Neuron (in vitro differentiated cells): ENCODE results near the gene CPNE6.
A peak's percentile ranks its signal among the peaks of the same experiment; 100 is the strongest.

Experiments
- H2AFZ ChIP-seq: one replicate; pipeline ENCODE4 v1.6.1; 2013; ENCODE audit warnings: low read depth, mild to moderate bottlenecking, inconsistent platforms, low read length, moderate library complexity
- H3K27me3 ChIP-seq: one replicate; pipeline ENCODE4 v1.6.1; 2013; ENCODE audit warnings: low read length; ENCODE audit not compliant: insufficient read depth
- H3K36me3 ChIP-seq: one replicate; pipeline ENCODE4 v1.6.1; 2013; ENCODE audit warnings: low read length; ENCODE audit not compliant: insufficient read depth
- H3K4me1 ChIP-seq: one replicate; pipeline ENCODE4 v1.6.1; 2013; ENCODE audit warnings: low read length; ENCODE audit not compliant: insufficient read depth
- H3K4me3 ChIP-seq: 2 replicates; pipeline ENCODE4 v1.5.1; 2013; ENCODE audit warnings: mild to moderate bottlenecking, low read length, moderate library complexity
- H3K9me3 ChIP-seq: one replicate; pipeline ENCODE4 v1.6.1; 2013; ENCODE audit warnings: low read length

Gene CPNE6

DNA sequence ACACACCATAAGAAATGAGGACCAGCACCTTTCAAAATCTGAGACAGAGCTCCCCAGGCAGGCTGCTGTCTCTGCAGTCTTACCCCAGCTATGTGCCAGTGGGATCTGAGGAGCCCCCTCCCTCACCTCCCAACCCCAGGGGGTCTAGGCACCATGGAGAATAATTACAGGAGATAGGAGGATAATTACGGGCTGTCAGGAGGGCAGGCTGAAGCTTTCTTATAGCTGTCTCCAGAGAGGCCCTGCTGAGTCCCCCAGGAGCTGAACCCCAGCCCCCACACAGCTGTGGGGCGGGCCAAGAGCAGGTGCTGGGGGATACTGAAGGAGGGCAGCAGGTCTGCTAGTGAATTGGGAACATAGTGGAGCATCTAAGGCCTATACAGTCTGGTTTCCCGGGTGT is 6.8 kb downstream of the CPNE6 start:
- peaks cover 33% of the 10 kb centered on the region for H3K4me1 ChIP-seq
- H3K27me3 ChIP-seq = peaks cover 35% of the 10 kb centered on the region
- peaks cover 2% of the 10 kb centered on the region for H3K9me3 ChIP-seq
- H3K4me3 ChIP-seq = no peak overlapping the region
- H3K36me3 ChIP-seq = no peaks in the 10 kb centered on the region
- no peak overlapping the region for H2AFZ ChIP-seq

DNA sequence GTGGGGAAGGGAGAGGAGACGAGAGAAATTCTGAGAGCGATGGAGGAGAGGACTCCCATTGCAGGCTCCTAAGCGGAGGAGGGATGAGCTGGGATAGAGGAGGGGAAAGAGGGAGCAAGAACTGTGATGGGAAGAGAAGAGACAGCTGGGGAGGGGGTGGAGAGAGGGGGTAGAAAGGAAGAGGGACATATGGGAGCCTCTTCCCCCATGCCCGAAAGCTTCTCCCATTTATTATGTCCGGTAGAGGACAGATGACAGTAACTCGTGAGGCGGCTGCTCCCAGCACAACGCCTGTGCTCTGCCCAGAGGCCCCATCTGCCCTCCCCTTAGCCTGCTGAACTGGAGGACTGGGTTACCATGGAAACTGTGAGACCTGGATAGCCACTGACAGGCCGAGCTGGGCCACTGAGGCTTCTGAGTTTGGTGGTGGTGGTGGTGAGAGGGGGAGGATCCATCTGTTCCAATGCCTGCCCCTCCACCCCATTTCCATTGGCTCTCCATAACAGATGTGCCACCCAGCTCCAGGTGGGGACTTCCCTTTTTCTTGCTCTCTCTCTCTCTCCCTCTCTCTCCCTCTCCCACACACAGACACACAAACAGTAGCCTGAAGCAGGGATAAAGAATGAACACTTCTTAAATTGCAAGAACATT is 8.3 kb downstream of the CPNE6 start:
- Histone ChIP-seq H3K36me3 (no peaks in the 10 kb centered on the region), H2AFZ (no peak overlapping the region), H3K9me3 (peaks cover 2% of the 10 kb centered on the region), H3K27me3 (peaks cover 49% of the 10 kb centered on the region), H3K4me3 (no peak overlapping the region), H3K4me1 (peaks cover 33% of the 10 kb centered on the region)

DNA sequence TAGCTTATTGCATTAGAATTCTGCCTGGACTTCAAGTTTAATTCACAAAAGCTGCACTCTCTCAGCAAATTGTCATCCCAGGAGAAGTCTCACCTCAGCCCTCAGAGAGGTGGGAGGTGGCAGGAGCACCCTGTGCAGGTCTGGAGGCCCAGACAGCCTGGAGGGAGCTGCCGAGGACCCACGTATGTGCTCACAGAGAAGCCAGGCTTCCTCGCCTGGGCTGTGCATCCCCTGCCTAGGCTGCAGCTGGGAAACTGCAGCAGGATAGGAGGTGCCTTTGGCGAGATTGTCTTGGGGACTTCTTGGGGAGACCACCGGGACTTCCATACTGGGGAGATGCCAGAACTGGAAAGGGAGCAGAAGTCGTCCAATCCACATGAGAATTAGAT is 8.8 kb downstream of the CPNE6 start:
- Histone ChIP-seq H3K9me3 (peaks cover 2% of the 10 kb centered on the region), H3K36me3 (no peaks in the 10 kb centered on the region), H2AFZ (no peak overlapping the region), H3K4me3 (no peak overlapping the region), H3K4me1 (peaks cover 33% of the 10 kb centered on the region), H3K27me3 (peaks cover 53% of the 10 kb centered on the region)

DNA sequence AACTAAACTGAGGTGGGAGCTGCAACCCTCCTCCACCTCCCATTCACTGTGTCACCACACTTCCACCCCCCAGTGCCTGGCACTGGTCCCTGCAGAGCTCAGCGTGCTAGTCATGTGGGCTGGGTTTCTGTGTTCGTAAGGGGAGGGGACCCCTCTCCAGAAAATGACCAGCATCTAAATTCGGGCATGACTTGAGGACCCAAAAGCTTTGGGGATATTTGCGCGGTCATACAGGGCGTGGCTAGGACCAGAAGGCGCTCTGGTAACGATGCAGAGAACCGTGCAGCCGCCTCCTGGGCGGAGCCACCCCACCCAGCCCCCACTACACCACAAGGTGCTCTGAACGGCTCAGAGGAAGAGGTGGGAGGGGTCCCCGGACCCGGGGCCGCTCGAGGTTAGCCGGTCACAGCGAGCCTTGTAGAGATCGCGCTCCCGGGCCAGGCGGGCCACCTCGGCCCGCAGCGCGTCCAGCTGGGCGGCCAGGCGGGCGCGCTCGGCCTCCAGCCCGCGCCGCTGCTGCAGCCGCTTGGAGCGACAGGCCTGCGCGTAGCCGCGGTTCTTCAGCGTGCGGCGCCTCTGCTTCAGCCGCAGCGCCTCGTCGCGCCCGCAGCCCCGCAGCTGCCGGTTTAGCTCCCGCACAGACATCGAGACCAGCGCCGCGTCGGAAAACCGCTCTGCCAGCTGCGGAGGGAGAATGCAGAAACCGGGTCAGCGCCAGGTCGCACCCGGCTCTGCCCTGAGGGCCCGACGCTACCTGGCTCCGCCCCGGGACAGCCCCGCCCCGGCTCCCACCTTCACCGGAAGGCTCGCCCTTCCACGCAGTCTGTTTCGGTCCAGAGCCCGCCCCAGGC is 9.8 kb downstream of the CPNE6 start:
- peaks cover 57% of the 10 kb centered on the region for H3K27me3 ChIP-seq
- H2AFZ ChIP-seq = peak overlapping the region; percentile 11

DNA sequence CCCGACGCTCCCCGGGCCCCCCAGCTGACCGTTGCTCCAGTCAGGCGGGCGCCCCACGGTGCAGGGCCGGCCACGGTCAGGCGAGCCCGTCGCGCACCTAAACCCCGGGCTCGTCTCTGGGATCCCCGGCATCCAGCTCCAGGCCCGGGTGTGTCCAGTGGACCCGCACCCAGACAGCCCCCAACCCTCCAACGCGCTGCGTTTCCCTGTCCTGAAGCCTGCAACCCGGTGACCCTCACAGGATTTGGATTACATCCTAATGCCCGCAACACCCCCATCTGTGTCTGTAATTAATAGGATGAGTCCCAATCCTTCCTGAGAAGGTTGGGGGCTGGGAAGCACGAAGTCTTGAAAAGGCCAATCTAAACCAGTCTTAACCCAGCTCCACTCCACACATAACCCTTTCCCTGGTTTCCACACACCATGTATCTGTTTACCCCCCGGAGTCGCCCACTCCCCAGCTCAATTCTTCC is 10.4 kb downstream of the CPNE6 start:
- Histone ChIP-seq H3K36me3 (no peaks in the 10 kb centered on the region), H3K27me3 (peaks cover 57% of the 10 kb centered on the region), H2AFZ (peak overlapping the region; percentile 11), H3K9me3 (peaks cover 2% of the 10 kb centered on the region), H3K4me1 (peaks cover 33% of the 10 kb centered on the region), H3K4me3 (peak overlapping the region; percentile 47)

More for the DNA sequence above, 9.8 kb downstream of the CPNE6 start:
- Histone ChIP-seq H3K4me3 (peak overlapping the region; percentile 47), H3K9me3 (peaks cover 2% of the 10 kb centered on the region), H3K36me3 (no peaks in the 10 kb centered on the region), H3K4me1 (peaks cover 33% of the 10 kb centered on the region)

DNA sequence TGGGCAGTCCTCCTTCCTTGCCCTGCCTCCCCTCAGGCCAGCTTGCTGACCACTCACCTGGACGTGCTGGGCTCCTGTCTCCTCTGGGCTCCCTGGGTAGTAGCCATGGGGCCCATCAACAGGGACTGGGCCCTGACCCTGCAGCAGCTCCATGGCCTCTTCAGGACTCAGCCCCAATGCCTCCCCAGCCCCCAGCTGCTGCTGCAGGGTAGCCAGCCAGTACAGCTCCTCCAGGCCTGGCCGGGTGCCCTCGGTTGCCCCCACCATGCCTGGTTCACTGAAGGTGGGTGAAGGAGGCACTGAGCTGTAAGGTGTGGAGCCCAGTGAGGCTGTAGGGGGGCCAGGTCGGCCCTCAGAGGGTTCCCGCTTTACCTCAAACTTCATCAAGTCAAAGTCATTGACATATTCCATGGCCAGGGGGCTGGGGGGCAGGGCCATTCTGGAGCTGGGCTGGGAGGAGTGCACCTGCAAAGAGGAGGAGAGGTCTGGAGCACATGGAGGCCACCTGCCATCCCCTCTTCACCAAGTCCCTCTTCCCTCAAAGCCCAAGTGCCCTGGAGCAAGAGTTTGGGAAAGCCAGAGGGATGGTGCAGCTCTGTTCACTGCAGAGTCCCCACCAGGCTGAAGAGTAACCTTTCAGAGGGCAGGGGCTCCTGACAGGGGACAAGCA is 11.2 kb downstream of the CPNE6 start:
- Histone ChIP-seq H2AFZ (no peak overlapping the region), H3K9me3 (no peaks in the 10 kb centered on the region), H3K36me3 (no peaks in the 10 kb centered on the region), H3K27me3 (peaks cover 64% of the 10 kb centered on the region), H3K4me3 (no peak overlapping the region), H3K4me1 (peaks cover 33% of the 10 kb centered on the region)

DNA sequence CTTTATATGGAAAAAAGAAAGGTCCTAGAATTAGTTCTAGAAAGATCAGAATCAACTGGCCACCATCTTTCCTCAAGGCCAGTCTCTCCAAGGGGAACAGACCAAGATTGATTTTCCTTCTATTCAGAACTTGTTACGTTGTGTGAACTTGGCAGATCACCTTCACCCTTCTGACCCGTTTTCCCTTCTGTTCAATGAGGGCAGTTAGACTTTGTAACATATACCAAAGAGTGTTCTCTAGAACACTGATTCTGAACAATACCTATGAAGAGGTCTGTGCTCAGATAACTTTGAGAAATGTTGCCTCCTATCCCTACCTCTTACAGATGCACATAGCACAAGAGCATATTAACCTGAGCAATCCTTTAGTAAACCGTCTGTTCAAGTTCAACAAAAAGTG is 12.1 kb downstream of the CPNE6 start:
- H2AFZ ChIP-seq = no peak overlapping the region
- no peaks in the 10 kb centered on the region for H3K9me3 ChIP-seq
- no peaks in the 10 kb centered on the region for H3K36me3 ChIP-seq
- H3K4me3 ChIP-seq = no peak overlapping the region
- peaks cover 63% of the 10 kb centered on the region for H3K27me3 ChIP-seq
- H3K4me1 ChIP-seq = peaks cover 30% of the 10 kb centered on the region

DNA sequence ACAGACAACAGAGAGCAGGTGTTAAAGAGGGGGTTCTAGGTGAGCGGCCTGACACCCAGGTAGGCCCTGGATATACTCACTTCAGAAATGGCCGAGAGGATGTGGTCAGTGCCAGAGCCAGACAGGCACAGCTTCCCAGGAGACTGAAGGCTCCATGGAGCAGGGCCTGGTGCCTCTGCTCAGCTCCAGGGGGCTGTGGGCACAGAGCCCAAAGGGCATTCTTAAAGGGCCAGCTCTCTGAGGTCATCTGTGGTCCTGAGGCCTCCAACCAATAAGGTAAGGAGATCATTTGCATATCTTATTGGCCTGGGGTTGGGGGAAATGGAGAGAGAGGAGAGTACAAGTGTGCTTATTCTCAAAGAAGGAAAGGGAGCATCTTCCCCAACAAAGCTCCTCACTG is 13.1 kb downstream of the CPNE6 start:
- Histone ChIP-seq H3K36me3 (no peaks in the 10 kb centered on the region), H2AFZ (no peak overlapping the region), H3K27me3 (peaks cover 63% of the 10 kb centered on the region), H3K4me1 (peaks cover 20% of the 10 kb centered on the region), H3K4me3 (no peak overlapping the region), H3K9me3 (no peaks in the 10 kb centered on the region)

DNA sequence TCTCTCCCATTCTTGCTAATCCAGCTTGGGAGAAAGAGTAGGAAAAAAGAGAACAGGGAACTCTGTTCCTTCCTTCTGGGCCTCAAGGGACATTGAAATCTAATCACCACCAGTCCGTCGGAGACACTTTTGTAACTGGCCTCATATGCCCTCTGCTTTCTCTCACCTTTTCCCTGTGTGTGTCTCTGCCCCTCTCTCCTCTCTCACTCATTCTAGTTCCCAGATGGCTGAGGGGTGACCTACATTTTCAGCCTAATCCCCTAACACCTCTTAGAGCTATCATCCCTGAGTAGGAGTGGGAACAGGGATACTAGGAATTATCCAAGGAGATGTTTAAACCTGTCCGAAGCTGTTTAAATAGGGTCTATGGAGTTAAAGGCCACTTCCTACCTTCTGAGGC is 13.9 kb downstream of the CPNE6 start:
- H3K9me3 ChIP-seq = no peaks in the 10 kb centered on the region
- H3K36me3 ChIP-seq = no peaks in the 10 kb centered on the region
- H2AFZ ChIP-seq = no peak overlapping the region
- H3K27me3 ChIP-seq = peaks cover 58% of the 10 kb centered on the region
- H3K4me1 ChIP-seq = peaks cover 12% of the 10 kb centered on the region
- H3K4me3 ChIP-seq = no peak overlapping the region

DNA sequence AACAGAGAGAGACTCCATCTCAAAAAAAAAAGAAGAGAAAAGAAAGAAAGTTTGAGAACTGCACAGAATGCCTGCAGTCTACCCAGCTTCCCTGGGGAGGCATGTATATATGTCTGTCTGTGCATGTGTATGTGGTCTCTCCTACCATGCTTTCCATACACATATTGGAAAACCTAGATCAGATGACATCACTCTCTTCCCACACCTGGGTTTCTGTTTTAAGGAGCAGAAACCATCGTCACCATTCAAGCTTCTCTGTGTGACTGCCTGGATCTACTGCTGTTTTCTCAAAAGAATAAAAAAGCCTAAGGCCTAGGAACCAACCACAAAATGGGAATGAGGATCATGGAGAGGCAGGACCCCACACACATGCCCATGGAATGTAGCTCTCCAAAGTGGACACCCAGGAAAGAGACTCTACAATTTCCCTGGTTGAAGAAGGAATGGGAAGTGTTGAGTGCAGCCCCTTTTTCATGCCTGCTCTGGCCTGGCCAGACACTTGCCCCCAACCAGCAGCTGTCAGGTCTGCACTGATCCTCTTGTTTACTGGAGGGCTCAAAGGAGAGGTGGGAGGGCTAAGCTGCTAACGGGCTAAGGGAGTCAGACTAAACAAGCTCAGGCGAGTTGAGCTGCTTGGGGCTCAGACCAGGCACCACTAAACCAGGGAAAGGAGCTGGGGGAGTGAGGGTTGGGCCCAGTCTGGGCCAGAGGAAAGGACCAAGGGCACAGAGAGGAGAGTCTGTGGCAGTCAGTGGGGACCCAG is 15.0 kb downstream of the CPNE6 start:
- H3K4me3 ChIP-seq = no peak overlapping the region
- H3K27me3 ChIP-seq = peaks cover 48% of the 10 kb centered on the region
- no peaks in the 10 kb centered on the region for H3K9me3 ChIP-seq
- H3K4me1 ChIP-seq = peaks cover 1% of the 10 kb centered on the region
- H2AFZ ChIP-seq = no peak overlapping the region
- H3K36me3 ChIP-seq = no peaks in the 10 kb centered on the region

DNA sequence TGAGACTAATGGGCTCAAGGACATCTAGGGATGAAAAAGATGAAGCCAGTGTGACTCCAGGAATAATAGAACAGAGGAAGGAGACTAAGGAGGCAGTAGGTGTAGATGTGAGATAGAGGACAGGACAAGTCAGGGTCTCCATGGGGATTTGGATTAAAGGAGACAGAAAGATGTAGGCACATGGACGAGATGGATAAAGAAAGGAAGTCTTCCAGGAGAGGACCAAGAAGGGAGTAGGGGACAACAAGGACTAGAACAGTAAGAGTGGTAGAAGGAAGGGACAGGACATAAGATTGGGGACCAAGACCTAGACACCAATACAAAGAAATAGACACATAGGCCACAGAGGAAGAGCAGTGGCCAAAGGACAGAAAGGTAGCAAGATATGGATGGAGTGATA is 15.6 kb downstream of the CPNE6 start:
- Histone ChIP-seq H3K27me3 (peaks cover 44% of the 10 kb centered on the region), H3K9me3 (no peaks in the 10 kb centered on the region), H3K4me3 (no peak overlapping the region), H2AFZ (no peak overlapping the region), H3K4me1 (no peaks in the 10 kb centered on the region), H3K36me3 (no peaks in the 10 kb centered on the region)

DNA sequence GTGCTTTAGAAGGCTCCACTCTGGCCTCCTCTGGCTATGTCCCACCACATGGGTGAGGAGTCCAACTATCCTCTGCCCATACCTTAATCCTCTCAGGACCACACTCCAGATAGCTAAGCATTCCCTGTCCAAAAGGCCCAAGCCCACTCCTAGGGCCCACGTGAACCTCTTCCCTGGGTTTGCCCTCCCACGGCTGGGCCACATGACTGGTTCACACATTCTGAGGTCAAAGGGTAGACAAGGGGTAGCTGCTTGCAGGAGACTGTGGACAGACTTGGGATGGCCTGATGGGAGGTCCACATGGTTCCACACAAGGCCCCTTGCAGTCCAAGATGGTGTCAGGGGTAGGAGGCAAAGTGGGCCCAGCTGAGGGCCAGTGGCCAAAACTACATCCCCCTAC is 16.7 kb downstream of the CPNE6 start:
- Histone ChIP-seq H2AFZ (no peak overlapping the region), H3K36me3 (no peaks in the 10 kb centered on the region), H3K9me3 (no peaks in the 10 kb centered on the region), H3K27me3 (peaks cover 33% of the 10 kb centered on the region), H3K4me1 (no peaks in the 10 kb centered on the region), H3K4me3 (no peak overlapping the region)
